ENCODE measurements around the gene HMGB4.

The HMGB4 gene

GRCh38 chr1:33872275-33872674 lies 8.4 kb downstream of the HMGB4 start:
- no peaks in the 10 kb centered on the region for H3K9me3 ChIP-seq (ENCODE audit: control insufficient read depth, low read length)
- no peak overlapping the region for H2AFZ ChIP-seq
- H3K4me1 ChIP-seq = no peaks in the 10 kb centered on the region
- no peak overlapping the region for H3K9ac ChIP-seq
- TF ChIP-seq CTCF (IDR thresholded peaks at IDR 0.05) = no peak
- no peaks in the 10 kb centered on the region for H3K27me3 ChIP-seq (ENCODE audit: control insufficient read depth, insufficient read depth, low read length)
- no peak overlapping the region for H3K4me2 ChIP-seq (ENCODE audit: low read length)
- H3K79me2 ChIP-seq = no peaks in the 10 kb centered on the region
- no peak overlapping the region for H3K27ac ChIP-seq
- no peak overlapping the region for H3K4me3 ChIP-seq (ENCODE audit: low read depth, low read length)
- no peaks in the 10 kb centered on the region for H3K36me3 ChIP-seq (ENCODE audit: control insufficient read depth, insufficient read depth, low read length)

- TF ChIP-seq CTCF (IDR thresholded peaks at IDR 0.05) = no peak
- no peak overlapping the region for H2AFZ ChIP-seq
- no peaks in the 10 kb centered on the region for H3K9me3 ChIP-seq (ENCODE audit: control insufficient read depth, low read length)
- no peaks in the 10 kb centered on the region for H3K27me3 ChIP-seq (ENCODE audit: control insufficient read depth, insufficient read depth, low read length)
- no peaks in the 10 kb centered on the region for H3K79me2 ChIP-seq
- no peaks in the 10 kb centered on the region for H3K36me3 ChIP-seq (ENCODE audit: control insufficient read depth, insufficient read depth, low read length)
- no peak overlapping the region for H3K4me2 ChIP-seq (ENCODE audit: low read length)
- H3K27ac ChIP-seq = no peak overlapping the region
- no peak overlapping the region for H3K4me3 ChIP-seq (ENCODE audit: low read depth, low read length)
- no peak overlapping the region for H3K9ac ChIP-seq
- no peaks in the 10 kb centered on the region for H3K4me1 ChIP-seq
These were observed 8.8 kb downstream of the HMGB4 start for GRCh38 chr1:33872683-33873082.

GRCh38 chr1:33874636-33875035 lies 10.8 kb downstream of the HMGB4 start:
- no peak overlapping the region for H3K27ac ChIP-seq
- H2AFZ ChIP-seq = no peak overlapping the region
- H3K27me3 ChIP-seq (ENCODE audit: control insufficient read depth, insufficient read depth, low read length) = no peaks in the 10 kb centered on the region
- H3K36me3 ChIP-seq (ENCODE audit: control insufficient read depth, insufficient read depth, low read length) = no peaks in the 10 kb centered on the region
- H3K4me2 ChIP-seq (ENCODE audit: low read length) = no peak overlapping the region
- no peak for TF ChIP-seq CTCF (IDR thresholded peaks at IDR 0.05)
- H3K4me3 ChIP-seq (ENCODE audit: low read depth, low read length) = no peak overlapping the region
- H3K9me3 ChIP-seq (ENCODE audit: control insufficient read depth, low read length) = no peaks in the 10 kb centered on the region
- no peaks in the 10 kb centered on the region for H3K4me1 ChIP-seq
- H3K79me2 ChIP-seq = no peaks in the 10 kb centered on the region
- H3K9ac ChIP-seq = no peak overlapping the region

- Histone ChIP-seq H3K4me3 (ENCODE audit: low read depth, low read length) (no peak overlapping the region), H3K27me3 (ENCODE audit: control insufficient read depth, insufficient read depth, low read length) (no peaks in the 10 kb centered on the region), H2AFZ (no peak overlapping the region), H3K79me2 (no peaks in the 10 kb centered on the region), H3K9ac (no peak overlapping the region), H3K9me3 (ENCODE audit: control insufficient read depth, low read length) (no peaks in the 10 kb centered on the region), H3K27ac (no peak overlapping the region), H3K4me1 (no peaks in the 10 kb centered on the region), H3K4me2 (ENCODE audit: low read length) (no peak overlapping the region), H3K36me3 (ENCODE audit: control insufficient read depth, insufficient read depth, low read length) (no peaks in the 10 kb centered on the region)
- TF ChIP-seq CTCF (IDR thresholded peaks at IDR 0.05) = no peak
These were observed 12.0 kb downstream of the HMGB4 start for GRCh38 chr1:33875862-33876261.

- Histone ChIP-seq H3K36me3 (ENCODE audit: control insufficient read depth, insufficient read depth, low read length) (no peaks in the 10 kb centered on the region), H2AFZ (no peak overlapping the region), H3K4me2 (ENCODE audit: low read length) (no peak overlapping the region), H3K4me3 (ENCODE audit: low read depth, low read length) (no peak overlapping the region), H3K9me3 (ENCODE audit: control insufficient read depth, low read length) (no peaks in the 10 kb centered on the region), H3K27ac (no peak overlapping the region), H3K9ac (no peak overlapping the region), H3K27me3 (ENCODE audit: control insufficient read depth, insufficient read depth, low read length) (no peaks in the 10 kb centered on the region), H3K4me1 (no peaks in the 10 kb centered on the region), H3K79me2 (no peaks in the 10 kb centered on the region)
- TF ChIP-seq CTCF (IDR thresholded peaks at IDR 0.05) = no peak
These were observed 13.2 kb downstream of the HMGB4 start for GRCh38 chr1:33876970-33877650.

All from parathyroid adenoma (tissue), 2 donors.